GM23338 (cell line): ENCODE results near the gene ADAM8.

Experiments
- CREB1 ChIP-seq: fragments of 250-450 bp; sonication (Bioruptor Pico); IDR thresholded peaks from 2 replicates; pipeline ENCODE4 v1.5.0; 2020; ENCODE audit warnings: low read depth, mild to moderate bottlenecking, moderate library complexity
- EZH2 ChIP-seq: fragments of 200-600 bp; sonication (generic); IDR thresholded peaks from one replicate; pipeline ENCODE4 v1.8.0; 2017; ENCODE audit warnings: antibody characterized with exemption, mild to moderate bottlenecking, low read depth; ENCODE audit not compliant: unreplicated experiment
- EZH2phosphoT487 ChIP-seq: fragments of 200-600 bp; sonication (generic); IDR thresholded peaks from one replicate; pipeline ENCODE4 v1.8.1; 2018; ENCODE audit warnings: antibody characterized with exemption; ENCODE audit not compliant: unreplicated experiment
- NANOG ChIP-seq: IDR thresholded peaks from 2 replicates; pipeline ENCODE4 v1.6.1; 2016; ENCODE audit warnings: antibody characterized with exemption, borderline replicate concordance
- POLR2AphosphoS5 ChIP-seq: IDR thresholded peaks from 2 replicates; pipeline ENCODE4 v1.6.1; 2016; ENCODE audit warnings: antibody characterized with exemption, low read depth
- STAT1 ChIP-seq: IDR thresholded peaks from one replicate; pipeline ENCODE4 v1.6.1; 2016; ENCODE audit warnings: antibody characterized with exemption; ENCODE audit not compliant: unreplicated experiment
- TF ChIP-seq, protein P1 (sequence below), 2 experiments: fragments of 200-600 bp in 1 of 2; sonication (generic) in 1 of 2; conservative IDR thresholded peaks; 2 replicates each; pipeline versions ENCODE4 v1.5.1 to v1.6.1; 2016 to 2017; ENCODE audit warnings: antibody characterized with exemption in 2 of 2, low read depth in 2 of 2, mild to moderate bottlenecking in 2 of 2, moderate library complexity in 1 of 2
- TF ChIP-seq, protein P2 (sequence below): IDR thresholded peaks from one replicate; pipeline ENCODE4 v1.6.1; 2018; ENCODE audit warnings: antibody characterized with exemption; ENCODE audit not compliant: unreplicated experiment

DNA sequence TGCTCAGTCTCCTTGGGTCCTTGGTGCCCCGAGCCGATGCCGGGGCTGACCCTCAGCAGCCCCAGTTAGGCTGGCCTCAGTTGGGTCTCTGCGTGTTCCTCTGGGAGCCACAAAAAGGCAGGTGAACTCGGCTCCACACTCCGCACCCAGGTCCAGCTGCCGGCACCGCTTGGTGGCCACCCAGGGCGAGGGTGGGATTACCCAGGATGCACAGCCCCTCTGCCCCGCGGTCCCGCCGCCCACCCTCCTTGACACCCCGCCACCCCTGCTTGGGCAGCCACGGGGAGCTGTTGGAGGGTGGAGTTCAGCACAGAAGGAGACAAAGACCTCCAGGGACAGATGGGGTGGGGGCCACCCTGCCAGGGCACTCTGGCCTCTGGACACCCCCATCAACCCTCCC, 21.3 kb downstream of the ADAM8 start:
- TF ChIP-seq EZH2 (no peak), EZH2phosphoT487 (no peak), CREB1 (CRISPR knock-in tag) (no peak), POLR2AphosphoS5 (no peak), STAT1 (no peak), NANOG (no peak)
- TF ChIP-seq, protein P1, sequence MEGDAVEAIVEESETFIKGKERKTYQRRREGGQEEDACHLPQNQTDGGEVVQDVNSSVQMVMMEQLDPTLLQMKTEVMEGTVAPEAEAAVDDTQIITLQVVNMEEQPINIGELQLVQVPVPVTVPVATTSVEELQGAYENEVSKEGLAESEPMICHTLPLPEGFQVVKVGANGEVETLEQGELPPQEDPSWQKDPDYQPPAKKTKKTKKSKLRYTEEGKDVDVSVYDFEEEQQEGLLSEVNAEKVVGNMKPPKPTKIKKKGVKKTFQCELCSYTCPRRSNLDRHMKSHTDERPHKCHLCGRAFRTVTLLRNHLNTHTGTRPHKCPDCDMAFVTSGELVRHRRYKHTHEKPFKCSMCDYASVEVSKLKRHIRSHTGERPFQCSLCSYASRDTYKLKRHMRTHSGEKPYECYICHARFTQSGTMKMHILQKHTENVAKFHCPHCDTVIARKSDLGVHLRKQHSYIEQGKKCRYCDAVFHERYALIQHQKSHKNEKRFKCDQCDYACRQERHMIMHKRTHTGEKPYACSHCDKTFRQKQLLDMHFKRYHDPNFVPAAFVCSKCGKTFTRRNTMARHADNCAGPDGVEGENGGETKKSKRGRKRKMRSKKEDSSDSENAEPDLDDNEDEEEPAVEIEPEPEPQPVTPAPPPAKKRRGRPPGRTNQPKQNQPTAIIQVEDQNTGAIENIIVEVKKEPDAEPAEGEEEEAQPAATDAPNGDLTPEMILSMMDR (conservative IDR thresholded peaks at IDR 0.05; ENCODE audit: low read depth in 2 of 2), result no peak
- TF ChIP-seq, protein P2, sequence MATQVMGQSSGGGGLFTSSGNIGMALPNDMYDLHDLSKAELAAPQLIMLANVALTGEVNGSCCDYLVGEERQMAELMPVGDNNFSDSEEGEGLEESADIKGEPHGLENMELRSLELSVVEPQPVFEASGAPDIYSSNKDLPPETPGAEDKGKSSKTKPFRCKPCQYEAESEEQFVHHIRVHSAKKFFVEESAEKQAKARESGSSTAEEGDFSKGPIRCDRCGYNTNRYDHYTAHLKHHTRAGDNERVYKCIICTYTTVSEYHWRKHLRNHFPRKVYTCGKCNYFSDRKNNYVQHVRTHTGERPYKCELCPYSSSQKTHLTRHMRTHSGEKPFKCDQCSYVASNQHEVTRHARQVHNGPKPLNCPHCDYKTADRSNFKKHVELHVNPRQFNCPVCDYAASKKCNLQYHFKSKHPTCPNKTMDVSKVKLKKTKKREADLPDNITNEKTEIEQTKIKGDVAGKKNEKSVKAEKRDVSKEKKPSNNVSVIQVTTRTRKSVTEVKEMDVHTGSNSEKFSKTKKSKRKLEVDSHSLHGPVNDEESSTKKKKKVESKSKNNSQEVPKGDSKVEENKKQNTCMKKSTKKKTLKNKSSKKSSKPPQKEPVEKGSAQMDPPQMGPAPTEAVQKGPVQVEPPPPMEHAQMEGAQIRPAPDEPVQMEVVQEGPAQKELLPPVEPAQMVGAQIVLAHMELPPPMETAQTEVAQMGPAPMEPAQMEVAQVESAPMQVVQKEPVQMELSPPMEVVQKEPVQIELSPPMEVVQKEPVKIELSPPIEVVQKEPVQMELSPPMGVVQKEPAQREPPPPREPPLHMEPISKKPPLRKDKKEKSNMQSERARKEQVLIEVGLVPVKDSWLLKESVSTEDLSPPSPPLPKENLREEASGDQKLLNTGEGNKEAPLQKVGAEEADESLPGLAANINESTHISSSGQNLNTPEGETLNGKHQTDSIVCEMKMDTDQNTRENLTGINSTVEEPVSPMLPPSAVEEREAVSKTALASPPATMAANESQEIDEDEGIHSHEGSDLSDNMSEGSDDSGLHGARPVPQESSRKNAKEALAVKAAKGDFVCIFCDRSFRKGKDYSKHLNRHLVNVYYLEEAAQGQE, result no peak
